ENCODE measurements around the gene UGT1A10. TPM values are rescaled to one million over a fixed set of nuclear protein-coding genes. Genes with fewer than 3 reads are reported as not detected.

The UGT1A10 gene
- total and polyA plus RNA-seq, 8 donors = not detected

GRCh38 chr2:233800208-233800607 is 164.0 kb downstream of the UGT1A10 start:
- Histone ChIP-seq H3K4me3 (no peak overlapping the region), H3K4me1 (no peaks in the 10 kb centered on the region), H3K27ac (no peak overlapping the region), H3K9me3 (no peaks in the 10 kb centered on the region), H3K27me3 (no peaks in the 10 kb centered on the region), H3K36me3 (no peaks in the 10 kb centered on the region)
- intact Hi-C loops (cut with DNase I) = no loop called here
- ATAC-seq (no peak), DNase-seq (peak in 1 of 4 donors; percentile 29)
- TF ChIP-seq, protein P1, sequence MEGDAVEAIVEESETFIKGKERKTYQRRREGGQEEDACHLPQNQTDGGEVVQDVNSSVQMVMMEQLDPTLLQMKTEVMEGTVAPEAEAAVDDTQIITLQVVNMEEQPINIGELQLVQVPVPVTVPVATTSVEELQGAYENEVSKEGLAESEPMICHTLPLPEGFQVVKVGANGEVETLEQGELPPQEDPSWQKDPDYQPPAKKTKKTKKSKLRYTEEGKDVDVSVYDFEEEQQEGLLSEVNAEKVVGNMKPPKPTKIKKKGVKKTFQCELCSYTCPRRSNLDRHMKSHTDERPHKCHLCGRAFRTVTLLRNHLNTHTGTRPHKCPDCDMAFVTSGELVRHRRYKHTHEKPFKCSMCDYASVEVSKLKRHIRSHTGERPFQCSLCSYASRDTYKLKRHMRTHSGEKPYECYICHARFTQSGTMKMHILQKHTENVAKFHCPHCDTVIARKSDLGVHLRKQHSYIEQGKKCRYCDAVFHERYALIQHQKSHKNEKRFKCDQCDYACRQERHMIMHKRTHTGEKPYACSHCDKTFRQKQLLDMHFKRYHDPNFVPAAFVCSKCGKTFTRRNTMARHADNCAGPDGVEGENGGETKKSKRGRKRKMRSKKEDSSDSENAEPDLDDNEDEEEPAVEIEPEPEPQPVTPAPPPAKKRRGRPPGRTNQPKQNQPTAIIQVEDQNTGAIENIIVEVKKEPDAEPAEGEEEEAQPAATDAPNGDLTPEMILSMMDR (IDR thresholded peaks at IDR 0.05) = no peak

- DNase-seq (no peak), ATAC-seq (no peak)
- H3K36me3 ChIP-seq = no peaks in the 10 kb centered on the region
- no peaks in the 10 kb centered on the region for H3K27me3 ChIP-seq
- H3K4me1 ChIP-seq = no peaks in the 10 kb centered on the region
- intact Hi-C loops (cut with DNase I) = no loop called here
- H3K27ac ChIP-seq = no peak overlapping the region
- H3K4me3 ChIP-seq = no peak overlapping the region
- TF ChIP-seq, protein P1 (IDR thresholded peaks at IDR 0.05) = no peak
- H3K9me3 ChIP-seq = no peaks in the 10 kb centered on the region
Measured at GRCh38 chr2:233801357-233802131, 165.3 kb downstream of the UGT1A10 start.

GRCh38 chr2:233802132-233802815 is 166.0 kb downstream of the UGT1A10 start:
- ATAC-seq (no peak), DNase-seq (no peak)
- no peaks in the 10 kb centered on the region for H3K36me3 ChIP-seq
- no peaks in the 10 kb centered on the region for H3K9me3 ChIP-seq
- H3K27me3 ChIP-seq = no peaks in the 10 kb centered on the region
- H3K4me1 ChIP-seq = no peaks in the 10 kb centered on the region
- intact Hi-C loops (cut with DNase I) = no loop called here
- TF ChIP-seq, protein P1 (IDR thresholded peaks at IDR 0.05) = no peak
- no peak overlapping the region for H3K4me3 ChIP-seq
- H3K27ac ChIP-seq = no peak overlapping the region

GRCh38 chr2:233803292-233803911 is 167.2 kb downstream of the UGT1A10 start:
- Histone ChIP-seq H3K27ac (no peak overlapping the region), H3K27me3 (peaks cover 0 to 9% of the 10 kb centered on the region in 2 donors), H3K9me3 (no peaks in the 10 kb centered on the region), H3K36me3 (no peaks in the 10 kb centered on the region), H3K4me3 (no peak overlapping the region), H3K4me1 (no peaks in the 10 kb centered on the region)
- intact Hi-C loops (cut with DNase I) = no loop called here
- TF ChIP-seq, protein P1 (IDR thresholded peaks at IDR 0.05) = no peak
- no peak for DNase-seq
- ATAC-seq = no peak

GRCh38 chr2:233803994-233804393 is 167.7 kb downstream of the UGT1A10 start:
- intact Hi-C loops (cut with DNase I) = no loop called here
- Histone ChIP-seq H3K27ac (no peak overlapping the region), H3K4me1 (no peaks in the 10 kb centered on the region), H3K9me3 (no peaks in the 10 kb centered on the region), H3K4me3 (no peak overlapping the region), H3K27me3 (peaks cover 0 to 15% of the 10 kb centered on the region in 2 donors), H3K36me3 (no peaks in the 10 kb centered on the region)
- TF ChIP-seq, protein P1 (IDR thresholded peaks at IDR 0.05) = no peak
- DNase-seq = peak in 1 of 4 donors; percentile 25
- no peak for ATAC-seq

Data from left lung (tissue), 10 donors.